K562 (cell line): ENCODE data around the gene RALGPS1. TPM values are rescaled to one million over a fixed set of nuclear protein-coding genes. Genes with fewer than 3 reads are reported as not detected.

Experiments
- ATAC-seq: fragments of 200-7000 bp; cut with Tn5 transposase; 3 replicates; pipeline ENCODE4 v1.9.1; 2020; ENCODE audit warnings: moderate library complexity
- BruUV-seq: library from RNA; stranded (reverse); fragments of 400-500 nt; replicated peaks from 2 replicates; lab custom pipeline; 2021; lab: Mats Ljungman, UMichigan
- CTCF ChIA-PET: fragments of 300-600 bp; formaldehyde crosslinking; extraction: SDS; loops from one replicate; lab custom pipeline; 2021; ENCODE audit warnings: low intra/inter-chr PET ratio; lab: Yijun Ruan, JAX
- POLR2A ChIA-PET: fragments of 300-600, 350-650 bp; sonication (Branson Sonifier 250); formaldehyde crosslinking; extraction: SDS; loops from one replicate; lab custom pipeline; 2021; ENCODE audit warnings: antibody characterized with exemption, inconsistent platforms; lab: Yijun Ruan, JAX
- DNase-seq, 4 experiments: peaks; one replicate each; pipeline versions ENCODE4 v3.0.0 to v3.0.0-alpha.2; 2011 to 2018; ENCODE audit warnings: low spot score in 3 of 4, mixed read lengths in 3 of 4; ENCODE audit errors: extremely low read depth in 1 of 4
- FAIRE-seq: peaks from 2 replicates; lab custom pipeline; 2011; peaks lifted over from hg19 to GRCh38; lab: Jason Lieb, UNC
- H2AFZ ChIP-seq: 2 replicates; pipeline ENCODE4 v1.6.0; 2011; ENCODE audit warnings: low read depth, low read length, control low read depth, inconsistent platforms
- H3K27ac ChIP-seq: fragments of 200-600 bp; 3 replicates; pipeline ENCODE4 v1.8.0; 2011; ENCODE audit warnings: low read depth, mild to moderate bottlenecking, control low read depth, inconsistent platforms, low read length, moderate library complexity, mixed read lengths; ENCODE audit errors: extremely low read depth
- H3K27me3 ChIP-seq, 2 experiments: fragments of 300-600 bp in 1 of 2; 2 replicates in 1 of 2; 3 replicates in 1 of 2; pipeline versions ENCODE4 v1.6.0 to v1.8.0; 2011; ENCODE audit warnings: inconsistent platforms in 2 of 2, low read length in 2 of 2, mild to moderate bottlenecking in 1 of 2, mixed read lengths in 1 of 2, moderate library complexity in 1 of 2; ENCODE audit not compliant: control insufficient read depth in 2 of 2, insufficient read depth in 2 of 2
- H3K36me3 ChIP-seq: fragments of 300-600 bp; 3 replicates; pipeline ENCODE4 v1.8.0; 2011; ENCODE audit warnings: mild to moderate bottlenecking, low read length, inconsistent platforms; ENCODE audit not compliant: control insufficient read depth, insufficient read depth
- H3K4me1 ChIP-seq, 2 experiments: fragments of 200-600 bp in 1 of 2; replicated peaks in 1 of 2; 2 replicates in 1 of 2; 3 replicates in 1 of 2; pipeline versions ENCODE4 v1.5.1 to v1.8.0; 2011; ENCODE audit warnings: inconsistent platforms in 2 of 2, low read length in 2 of 2, mild to moderate bottlenecking in 1 of 2, mixed read lengths in 1 of 2, moderate library complexity in 1 of 2; ENCODE audit not compliant: control insufficient read depth in 2 of 2, insufficient read depth in 2 of 2
- H3K4me2 ChIP-seq: 2 replicates; pipeline ENCODE4 v1.6.1; 2011; ENCODE audit warnings: low read length, control low read depth, inconsistent platforms, mixed read lengths; ENCODE audit not compliant: insufficient read depth
- H3K4me3 ChIP-seq: fragments of 200-600 bp; sonication (generic), shearing (Covaris generic); 2 replicates; pipeline ENCODE4 v1.5.1; 2016; ENCODE audit warnings: control low read depth, inconsistent platforms
- H3K79me2 ChIP-seq: fragments of 200-600 bp; 3 replicates; pipeline ENCODE4 v1.8.0; 2011; ENCODE audit warnings: low read length, inconsistent platforms; ENCODE audit not compliant: control insufficient read depth, insufficient read depth
- H3K9ac ChIP-seq, 2 experiments: 2 replicates each; pipeline versions ENCODE4 v1.6.0 to v1.6.1; 2011; ENCODE audit warnings: low read depth in 2 of 2, low read length in 2 of 2, control low read depth in 1 of 2, inconsistent platforms in 1 of 2, mild to moderate bottlenecking in 1 of 2, mixed read lengths in 1 of 2; ENCODE audit not compliant: insufficient read depth in 1 of 2
- H3K9me1 ChIP-seq: one replicate; pipeline ENCODE4 v1.6.0; 2011; ENCODE audit warnings: inconsistent platforms, mild to moderate bottlenecking, low read length, moderate library complexity; ENCODE audit not compliant: control insufficient read depth, insufficient read depth
- H3K9me3 ChIP-seq: replicated peaks from 2 replicates; pipeline ENCODE4 v1.5.1; 2011; ENCODE audit warnings: low read depth, low read length, inconsistent platforms; ENCODE audit not compliant: control insufficient read depth, insufficient read depth
- H4K20me1 ChIP-seq: replicated peaks from 2 replicates; pipeline ENCODE4 v1.6.1; 2011; ENCODE audit warnings: low read length, inconsistent platforms, mixed read lengths; ENCODE audit not compliant: control insufficient read depth, insufficient read depth
- BHLHE40 ChIP-seq: IDR thresholded peaks from 2 replicates; pipeline ENCODE4 v1.6.1; 2011; ENCODE audit warnings: low read length, improper control_type of control experiment
- CREB3L1 ChIP-seq: fragments of 450-650 bp; IDR thresholded peaks from 2 replicates; pipeline ENCODE4 v1.6.1; 2014; ENCODE audit warnings: low read depth, mild to moderate bottlenecking, moderate library complexity, borderline replicate concordance
- FOSL1 ChIP-seq: fragments of 200-800 bp; sonication (Bioruptor generic); conservative IDR thresholded peaks from 2 replicates; pipeline ENCODE4 v1.6.1; 2016; ENCODE audit warnings: missing genetic modification characterization, missing compliant biosample characterization
- GTF2B ChIP-seq: IDR thresholded peaks from 2 replicates; pipeline ENCODE4 v1.6.1; 2011; ENCODE audit not compliant: insufficient read length; ENCODE audit errors: extremely low read depth
- USF1 ChIP-seq: sonication (generic); formaldehyde crosslinking; IDR thresholded peaks from 2 replicates; pipeline ENCODE4 v1.9.0; 2022; ENCODE audit warnings: mild to moderate bottlenecking, missing genetic modification reagents
- ZC3H11A ChIP-seq: IDR thresholded peaks from 2 replicates; pipeline ENCODE4 v1.6.1; 2012; ENCODE audit warnings: low read depth, low read length, improper control_type of control experiment
- WGBS: fragments of 100-300 bp; shearing (Covaris generic); methylation state at CpG from one replicate; pipeline ENCODE4 v1.1.6; 2016; ENCODE audit warnings: low coverage, mixed read lengths; ENCODE audit not compliant: insufficient coverage; ENCODE audit errors: missing lambda C conversion rate; 5-methylcytosine and 5-hydroxymethylcytosine counted together
- in situ Hi-C: fragments of 300-500 bp; cut with MboI; formaldehyde crosslinking; loops from 4 replicates; pipeline ENCODE4 v1.15.0; 2018; ENCODE audit warnings: inconsistent platforms, mixed read lengths
- intact Hi-C: fragments of 100-400 bp; cut with micrococcal nuclease; formaldehyde crosslinking; loops from 2 replicates; pipeline ENCODE4 v1.14.2; 2022
- polyA plus RNA-seq, 8 experiments: library from polyadenylated mRNA; depleted of rRNA in 4 of 8; stranded (reverse) in 5 of 8; unstranded in 3 of 8; fragments of >200 nt; fragmentation: Nextera tagmentation in 2 of 8; fragmentation: Illumina TruSeq in 1 of 8; extraction: Ambion mirVana in 2 of 8; extraction: Trizol in 1 of 8; gene quantifications; 2 replicates each; pipeline versions ENCODE4 v1.2.1 to v1.2.3, GENCODE V29; 2011 to 2014; ENCODE audit warnings: inconsistent platforms in 1 of 8, missing spikeins in 1 of 8
- total RNA-seq, 7 experiments: library from RNA; depleted of rRNA in 6 of 7; stranded (reverse); fragments of >200 nt in 6 of 7; fragmentation: Illumina TruSeq in 2 of 7; extraction: Trizol in 2 of 7; gene quantifications; 2 replicates each; pipeline versions ENCODE4 v1.2.1 to v1.2.3, GENCODE V29; 2011 to 2021; ENCODE audit warnings: low replicate concordance in 1 of 7

Gene RALGPS1
- total and polyA plus RNA-seq, 9 of the 15 experiments (the other 6 are each of a cell fraction or from before 2014, with no cell fraction given): 0.04 to 2.6 (median 1.5) TPM

- no peak for TF ChIP-seq CREB3L1
Measured at GRCh38 chr9:127058011-127058644, 143.5 kb downstream of the RALGPS1 start (continued).

GRCh38 chr9:127058645-127059021 lies 144.1 kb downstream of the RALGPS1 start:
- in situ Hi-C loops: no loop called here
- WGBS: 40% methylated on average over 4 of the region's 4 CpGs

More at GRCh38 chr9:127058645-127059021, 144.1 kb downstream of the RALGPS1 start:
- TF ChIP-seq GTF2B (no peak), FOSL1 (tag) (peak; percentile 54), BHLHE40 (0 out of 2 replicates have a peak, but pooled peaks have one; percentile 59), ZC3H11A (no peak), USF1 (CRISPR knock-in tag) (peak; percentile 14; the same call in 1 of the 2 replicates)
- Histone ChIP-seq H3K79me2 (no peaks in the 10 kb centered on the region), H3K36me3 (no peaks in the 10 kb centered on the region), H4K20me1 (no peaks in the 10 kb centered on the region; the same call in 1 of the 2 replicates), H3K4me3 (no peak overlapping the region), H3K27ac (no peak overlapping the region), H3K27me3 (peaks cover 3 to 11% of the 10 kb centered on the region in 2 experiments; a peak in 3 of 5 replicates), H3K9me3 (no peaks in the 10 kb centered on the region), H3K4me2 (no peak overlapping the region), H3K9me1 (no peaks in the 10 kb centered on the region), H3K9ac (no peak overlapping the region), H3K4me1 (no peaks in the 10 kb centered on the region), H2AFZ (no peak overlapping the region)
- intact Hi-C loops: no loop called here
- ChIA-PET CTCF (no interaction called here), POLR2A (interaction anchor here (0.5 to 0.6 kb wide), 2 partner anchors 70 to 250 kb away, joined by 3 to 4 read pairs; no protein-coding TSS in a partner anchor)
- DNase-seq (no peak), ATAC-seq (no peak), FAIRE-seq (no peak)
- BruUV-seq: no TSS peak
